AG04449 (cell line): ENCODE measurements around the gene BLOC1S3.

ENCODE experiments used
- CTCF ChIA-PET: fragments of 350-600 bp; formaldehyde crosslinking; extraction: SDS; loops from one replicate; lab custom pipeline; 2021; ENCODE audit warnings: antibody characterized with exemption; lab: Yijun Ruan, JAX
- POLR2A ChIA-PET: fragments of 400-600, 350-600 bp; formaldehyde crosslinking; extraction: SDS; loops from one replicate; lab custom pipeline; 2020; ENCODE audit warnings: antibody characterized with exemption, inconsistent platforms; lab: Yijun Ruan, JAX
- DNase-seq: peaks from one replicate; pipeline ENCODE4 v3.0.0-alpha.2; 2010; ENCODE audit warnings: low read depth, low spot score
- H3K4me3 ChIP-seq: 2 replicates; pipeline ENCODE4 v1.5.1; 2011; ENCODE audit warnings: low read depth, mild to moderate bottlenecking, control low read depth, low read length
- CTCF ChIP-seq: IDR thresholded peaks from one replicate; pipeline ENCODE4 v1.5.1; 2011; ENCODE audit warnings: mild to moderate bottlenecking, moderate library complexity, low read length, control low read depth, inconsistent platforms; ENCODE audit not compliant: insufficient read depth; ENCODE audit errors: missing control alignments

BLOC1S3 gene

GRCh38 chr19:45179892-45180370 lies 1.3 kb downstream of the BLOC1S3 start:
- TF ChIP-seq CTCF: no peak
- peak overlapping the region; percentile 90 for H3K4me3 ChIP-seq
- ChIA-PET CTCF (interaction anchor here (1.0 kb wide), 1 partner anchor 160 kb away, joined by 3 read pairs; no protein-coding TSS in a partner anchor), POLR2A (interaction anchor here (0.5 to 2.5 kb wide), 3 partner anchors 14 to 141 kb away, joined by 3 to 16 read pairs (median 3); partner anchors contain the start of genes CLASRP and PPP1R37)
- no peak for DNase-seq

DNA sequence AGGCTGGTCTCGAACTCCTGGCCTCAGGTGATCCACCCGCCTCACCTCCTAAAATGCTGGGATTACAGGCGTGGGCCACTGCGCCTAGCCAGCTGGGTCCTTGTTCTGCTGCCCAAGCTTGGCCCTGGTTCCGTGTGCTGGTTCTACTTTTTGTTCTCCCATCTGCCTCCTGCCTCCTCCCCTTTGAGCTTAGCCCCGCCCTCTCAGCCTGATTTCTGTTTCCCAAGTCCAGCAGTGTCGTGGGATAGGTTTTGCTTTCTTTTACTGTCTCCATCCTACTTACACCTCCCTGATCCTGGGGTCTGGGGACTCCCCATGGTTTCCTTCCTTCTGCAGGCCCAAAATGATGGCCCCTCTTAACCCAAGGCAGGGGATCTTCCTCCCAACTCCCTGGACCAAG lies 2.4 kb downstream of the BLOC1S3 start:
- POLR2A ChIA-PET: no interaction called here
- DNase-seq: no peak
- no peak for TF ChIP-seq CTCF
- CTCF ChIA-PET: interaction anchor here (0.7 kb wide), 1 partner anchor 19 kb away, joined by 3 read pairs; no protein-coding TSS in a partner anchor
- H3K4me3 ChIP-seq: no peak overlapping the region

DNA sequence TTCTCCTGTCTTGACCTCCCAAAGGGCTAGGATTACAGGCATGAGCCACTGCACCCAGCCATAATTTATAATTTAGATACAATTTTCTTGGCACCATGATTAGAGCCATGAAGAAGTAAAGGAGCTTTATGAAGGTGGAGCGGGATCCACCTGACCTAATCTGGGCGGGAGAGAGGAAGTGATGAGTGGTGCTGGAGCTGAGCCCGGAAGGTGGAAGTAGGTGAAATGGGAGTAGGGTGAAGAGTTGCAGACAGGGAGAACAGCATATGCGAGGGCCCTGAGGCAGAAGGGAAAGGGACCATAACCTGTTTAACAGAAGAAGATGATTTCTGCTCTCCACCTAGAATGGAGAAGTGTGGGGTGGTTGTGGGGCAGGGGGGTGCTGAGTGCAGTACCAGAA lies 4.2 kb downstream of the BLOC1S3 start:
- CTCF ChIA-PET: interaction anchor here (0.7 to 2.4 kb wide), 4 partner anchors 16 to 143 kb away, joined by 3 to 8 read pairs (median 3); no protein-coding TSS in a partner anchor
- no peak for TF ChIP-seq CTCF
- DNase-seq: no peak
- POLR2A ChIA-PET: no interaction called here
- H3K4me3 ChIP-seq: no peak overlapping the region

DNA sequence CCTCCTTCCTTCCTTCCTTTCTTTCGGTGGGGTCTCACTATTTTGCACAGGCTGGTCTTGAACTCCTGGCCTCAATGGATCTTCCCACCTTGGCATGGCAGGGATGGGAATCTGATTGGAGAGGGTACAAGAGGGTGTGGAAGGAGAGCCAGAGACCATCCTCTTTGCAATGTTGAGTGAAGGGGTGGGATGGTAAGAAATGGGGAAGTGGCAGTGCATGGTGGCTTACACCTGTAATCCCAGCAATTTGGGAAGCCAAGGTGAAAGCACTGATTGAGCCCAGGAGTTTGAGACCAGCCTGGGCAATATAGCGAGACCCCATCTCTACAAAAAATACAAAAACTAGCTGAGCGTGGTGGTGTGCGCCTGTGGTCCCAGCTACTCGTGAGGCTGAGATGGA lies 5.5 kb downstream of the BLOC1S3 start:
- TF ChIP-seq CTCF: no peak
- no peak overlapping the region for H3K4me3 ChIP-seq
- CTCF ChIA-PET: interaction anchor here (1.6 to 2.4 kb wide), 2 partner anchors 16 to 144 kb away, joined by 3 to 8 read pairs; no protein-coding TSS in a partner anchor
- DNase-seq: no peak
- POLR2A ChIA-PET: no interaction called here

GRCh38 chr19:45186509-45187334 lies 8.1 kb downstream of the BLOC1S3 start:
- peak; percentile 24 for DNase-seq
- no peak for TF ChIP-seq CTCF
- ChIA-PET CTCF (interaction anchor here (1.1 to 1.7 kb wide), 4 partner anchors 8 to 134 kb away, joined by 3 to 9 read pairs (median 4); partner anchors contain the start of genes BLOC1S3 and TRAPPC6A), POLR2A (interaction anchor here (1.4 kb wide), 1 partner anchor 9 kb away, joined by 7 read pairs; the partner anchor contains the start of genes BLOC1S3 and TRAPPC6A)
- H3K4me3 ChIP-seq: no peak overlapping the region

DNA sequence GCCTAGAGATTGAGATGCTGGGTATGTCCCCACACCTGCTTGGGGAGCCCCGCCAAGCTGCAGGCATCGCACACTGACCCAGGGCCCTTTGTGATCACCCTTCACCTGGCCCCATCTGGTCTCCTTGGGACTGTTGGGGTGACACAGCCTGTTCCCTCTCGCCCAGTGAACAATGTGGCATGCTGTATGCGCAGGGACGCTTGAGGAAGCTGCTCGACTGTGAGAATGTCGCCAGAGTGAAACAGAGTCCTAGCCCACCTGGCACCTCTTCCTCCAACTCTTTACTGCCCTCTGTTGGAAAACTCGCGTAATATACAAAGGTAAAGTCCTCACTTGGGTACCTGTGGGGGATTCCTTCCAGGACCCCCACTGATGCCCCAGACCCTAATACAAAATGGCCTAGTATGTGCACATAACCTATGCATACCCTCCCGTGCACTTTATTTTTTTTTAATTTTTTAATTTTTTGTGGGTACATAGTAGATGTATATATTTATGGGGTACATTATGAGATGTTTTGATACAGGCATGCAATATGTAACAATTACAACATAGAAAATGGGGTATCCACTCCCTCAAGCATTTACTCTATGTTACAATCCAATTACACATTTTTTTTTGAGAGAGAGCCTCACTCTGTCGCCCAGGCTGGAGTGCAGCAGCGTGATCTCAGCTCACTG lies 9.0 kb downstream of the BLOC1S3 start:
- POLR2A ChIA-PET: interaction anchor here (1.4 kb wide), 1 partner anchor 10 kb away, joined by 7 read pairs; the partner anchor contains the start of genes BLOC1S3 and TRAPPC6A
- TF ChIP-seq CTCF: peak; percentile 21
- DNase-seq: no peak
- CTCF ChIA-PET: interaction anchor here (1.0 to 1.7 kb wide), 4 partner anchors 9 to 134 kb away, joined by 3 to 9 read pairs (median 4); partner anchors contain the start of genes BLOC1S3 and TRAPPC6A
- no peak overlapping the region for H3K4me3 ChIP-seq
